Natural killer cell (primary cell): ENCODE measurements around the gene BANF2. TPM values are rescaled to one million over a fixed set of nuclear protein-coding genes. Genes with fewer than 3 reads are reported as not detected.

ENCODE experiments used
- ATAC-seq, 3 donors: fragments of 150-1000 bp in 2 of 3; fragments of 200-7000 bp in 1 of 3; cut with Tn5 transposase; 1 replicate in 1 of 3; 2 replicates in 2 of 3; pipeline ENCODE4 v1.10.0; 2021; ENCODE audit warnings: mild to moderate bottlenecking in 2 of 3, moderate library complexity in 2 of 3
- DNase-seq, 2 donors: peaks; one replicate each; pipeline versions ENCODE4 v3.0.0 to v3.0.0-alpha.2; 2013 to 2021; ENCODE audit warnings: mixed read lengths in 1 of 2
- H3K27ac ChIP-seq: one replicate; pipeline ENCODE4 v1.5.1; 2013; ENCODE audit warnings: mild to moderate bottlenecking, low read length
- H3K27me3 ChIP-seq: one replicate; pipeline ENCODE4 v1.6.1; 2013; ENCODE audit warnings: low read length; ENCODE audit not compliant: control insufficient read depth, insufficient read depth
- H3K36me3 ChIP-seq: one replicate; pipeline ENCODE4 v1.6.1; 2013; ENCODE audit warnings: low read length; ENCODE audit not compliant: control insufficient read depth, insufficient read depth
- H3K4me1 ChIP-seq: one replicate; pipeline ENCODE4 v1.6.1; 2013; ENCODE audit warnings: low read length; ENCODE audit not compliant: control insufficient read depth, insufficient read depth
- H3K4me3 ChIP-seq: one replicate; pipeline ENCODE4 v1.5.1; 2013; ENCODE audit warnings: low read length
- H3K9me3 ChIP-seq: one replicate; pipeline ENCODE4 v1.6.1; 2013; ENCODE audit warnings: low read length; ENCODE audit not compliant: control insufficient read depth, insufficient read depth
- H3K27ac Mint-ChIP-seq, 2 donors: one replicate each; pipeline ENCODE4 v1.8.0; 2022; ENCODE audit warnings: mild to moderate bottlenecking in 2 of 2, mixed read lengths in 2 of 2, moderate library complexity in 1 of 2
- H3K27me3 Mint-ChIP-seq, 2 donors: one replicate each; pipeline ENCODE4 v1.8.0; 2022; ENCODE audit warnings: low read depth in 2 of 2, mixed read lengths in 2 of 2
- H3K36me3 Mint-ChIP-seq: one replicate; pipeline ENCODE4 v1.8.0; 2022; ENCODE audit warnings: mixed read lengths
- H3K4me1 Mint-ChIP-seq, 2 donors: one replicate each; pipeline ENCODE4 v1.8.0; 2022; ENCODE audit warnings: mixed read lengths in 2 of 2
- H3K4me3 Mint-ChIP-seq: one replicate; pipeline ENCODE4 v1.8.0; 2022; ENCODE audit warnings: mild to moderate bottlenecking, moderate library complexity, mixed read lengths
- H3K9me3 Mint-ChIP-seq, 2 donors: one replicate each; pipeline ENCODE4 v1.8.0; 2022; ENCODE audit warnings: mixed read lengths in 2 of 2
- WGBS: methylation state at CpG from one replicate; pipeline ENCODE4 v1.1.7; 2013; ENCODE audit warnings: missing lambda C conversion rate; ENCODE audit not compliant: insufficient coverage; 5-methylcytosine and 5-hydroxymethylcytosine counted together
- intact Hi-C: fragments of 100-400 bp; cut with micrococcal nuclease; formaldehyde crosslinking; loops from one replicate; pipeline ENCODE4 v1.14.2; 2022
- total RNA-seq, 4 donors: library from RNA; stranded (reverse); fragments of 120-200 nt in 1 of 4; gene quantifications; one replicate each; pipeline versions ENCODE4 v1.2.3 to v1.2.4, GENCODE V29; 2013 to 2022
- TF ChIP-seq, protein P1 (sequence below): fragments of 200-600 bp; IDR thresholded peaks from one replicate; pipeline ENCODE4 v1.8.0; 2022; ENCODE audit warnings: antibody characterized with exemption

Gene BANF2
- total RNA-seq, 3 donors from 2014 or later (not counting 1 experiment from before 2014, with no cell fraction given), result not detected

GRCh38 chr20:17725094-17725835 lies 25.5 kb downstream of the BANF2 start:
- H3K27ac ChIP-seq, result no peak overlapping the region
- intact Hi-C loops, result no loop called here
- H3K4me1 ChIP-seq, result peaks cover 4% of the 10 kb centered on the region
- no peaks in the 10 kb centered on the region for H3K9me3 Mint-ChIP-seq
- H3K4me3 ChIP-seq, result no peak overlapping the region
- ATAC-seq (no peak), DNase-seq (no peak)
- 90% methylated on average over 13 of the region's 13 CpGs for WGBS
- H3K4me1 Mint-ChIP-seq, result no peaks in the 10 kb centered on the region
- no peak overlapping the region for H3K27ac Mint-ChIP-seq
- no peak overlapping the region for H3K4me3 Mint-ChIP-seq
- H3K27me3 ChIP-seq, result no peaks in the 10 kb centered on the region
- no peaks in the 10 kb centered on the region for H3K36me3 ChIP-seq
- H3K36me3 Mint-ChIP-seq, result no peaks in the 10 kb centered on the region
- peaks cover 8 to 15% of the 10 kb centered on the region in 2 donors for H3K27me3 Mint-ChIP-seq
- TF ChIP-seq, protein P1, sequence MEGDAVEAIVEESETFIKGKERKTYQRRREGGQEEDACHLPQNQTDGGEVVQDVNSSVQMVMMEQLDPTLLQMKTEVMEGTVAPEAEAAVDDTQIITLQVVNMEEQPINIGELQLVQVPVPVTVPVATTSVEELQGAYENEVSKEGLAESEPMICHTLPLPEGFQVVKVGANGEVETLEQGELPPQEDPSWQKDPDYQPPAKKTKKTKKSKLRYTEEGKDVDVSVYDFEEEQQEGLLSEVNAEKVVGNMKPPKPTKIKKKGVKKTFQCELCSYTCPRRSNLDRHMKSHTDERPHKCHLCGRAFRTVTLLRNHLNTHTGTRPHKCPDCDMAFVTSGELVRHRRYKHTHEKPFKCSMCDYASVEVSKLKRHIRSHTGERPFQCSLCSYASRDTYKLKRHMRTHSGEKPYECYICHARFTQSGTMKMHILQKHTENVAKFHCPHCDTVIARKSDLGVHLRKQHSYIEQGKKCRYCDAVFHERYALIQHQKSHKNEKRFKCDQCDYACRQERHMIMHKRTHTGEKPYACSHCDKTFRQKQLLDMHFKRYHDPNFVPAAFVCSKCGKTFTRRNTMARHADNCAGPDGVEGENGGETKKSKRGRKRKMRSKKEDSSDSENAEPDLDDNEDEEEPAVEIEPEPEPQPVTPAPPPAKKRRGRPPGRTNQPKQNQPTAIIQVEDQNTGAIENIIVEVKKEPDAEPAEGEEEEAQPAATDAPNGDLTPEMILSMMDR, result no peak
- H3K9me3 ChIP-seq, result no peaks in the 10 kb centered on the region

DNA sequence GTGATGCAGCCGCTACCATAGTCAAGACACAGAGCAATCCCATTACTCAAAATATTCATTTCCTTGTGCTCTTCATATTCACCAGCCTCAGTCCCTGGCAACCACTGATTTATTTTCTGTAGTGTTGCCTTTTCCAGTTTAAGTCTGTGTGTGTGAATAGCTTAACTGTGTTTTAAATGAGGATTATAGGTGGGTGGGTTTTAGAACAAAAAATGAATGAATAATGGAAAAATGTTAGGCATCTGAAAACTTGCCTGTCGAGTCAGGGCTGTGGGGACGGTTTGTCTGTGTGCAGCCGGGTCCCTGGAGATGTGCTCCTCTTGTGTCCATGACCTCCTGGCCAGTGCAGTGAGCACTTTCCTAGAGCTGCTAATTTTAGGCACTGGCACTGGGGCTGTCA lies 27.1 kb downstream of the BANF2 start:
- no peak for DNase-seq
- H3K27ac ChIP-seq, result no peak overlapping the region
- H3K36me3 ChIP-seq, result no peaks in the 10 kb centered on the region
- no peaks in the 10 kb centered on the region for H3K36me3 Mint-ChIP-seq
- intact Hi-C loops, result no loop called here
- no peak for ATAC-seq
- no peak overlapping the region for H3K27ac Mint-ChIP-seq
- H3K4me3 Mint-ChIP-seq, result no peak overlapping the region
- TF ChIP-seq, protein P1, result no peak
- no peaks in the 10 kb centered on the region for H3K9me3 Mint-ChIP-seq
- H3K27me3 Mint-ChIP-seq, result peaks cover 14 to 15% of the 10 kb centered on the region in 2 donors
- peaks cover under 1% of the 10 kb centered on the region for H3K4me1 ChIP-seq
- H3K9me3 ChIP-seq, result no peaks in the 10 kb centered on the region
- WGBS, result 88% methylated on average over 4 of the region's 4 CpGs
- no peaks in the 10 kb centered on the region for H3K4me1 Mint-ChIP-seq
- H3K4me3 ChIP-seq, result no peak overlapping the region
- H3K27me3 ChIP-seq, result no peaks in the 10 kb centered on the region

DNA sequence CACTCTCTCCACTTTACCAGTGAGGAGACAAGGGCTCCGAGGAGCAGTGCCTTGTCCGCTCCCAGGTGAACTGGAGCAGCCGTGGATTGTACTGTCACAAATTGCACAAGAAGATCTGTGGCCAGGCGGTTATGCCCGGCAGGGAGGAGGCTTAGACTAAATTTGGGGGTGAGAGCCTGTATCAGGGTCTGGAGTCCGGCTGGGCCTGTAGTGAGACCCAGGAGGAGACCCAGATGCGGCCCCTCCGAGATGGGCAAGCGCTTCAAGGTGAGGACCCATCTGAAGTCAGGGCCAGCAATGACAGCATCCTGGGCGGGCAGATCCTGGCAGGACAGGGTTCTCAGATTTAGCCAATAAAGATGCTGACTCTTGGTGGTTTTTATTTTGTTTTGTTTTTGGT lies 27.6 kb downstream of the BANF2 start:
- no peaks in the 10 kb centered on the region for H3K4me1 Mint-ChIP-seq

More for the DNA sequence above, 27.6 kb downstream of the BANF2 start:
- Histone ChIP-seq H3K36me3 (no peaks in the 10 kb centered on the region), H3K27ac (no peak overlapping the region), H3K4me1 (no peaks in the 10 kb centered on the region), H3K4me3 (no peak overlapping the region), H3K27me3 (no peaks in the 10 kb centered on the region), H3K9me3 (no peaks in the 10 kb centered on the region)
- TF ChIP-seq, protein P1, result no peak
- Mint-ChIP-seq H3K4me3 (no peak overlapping the region), H3K9me3 (no peaks in the 10 kb centered on the region), H3K27me3 (peaks cover 14% of the 10 kb centered on the region in 2 donors), H3K27ac (no peak overlapping the region), H3K36me3 (no peaks in the 10 kb centered on the region)
- 92% methylated on average over 10 of the region's 10 CpGs for WGBS
- ATAC-seq (no peak), DNase-seq (no peak)
- intact Hi-C loops, result no loop called here
